ENCODE measurements around the gene SH2B3.
A peak's percentile ranks its signal among the peaks of the same experiment; 100 is the strongest.

SH2B3 gene

GRCh38 chr12:111414711-111415252 is 9.1 kb downstream of the SH2B3 start:
- Histone ChIP-seq H3K36me3 (ENCODE audit: control insufficient read depth, insufficient read depth, low read length) (peaks cover 4% of the 10 kb centered on the region), H3K4me3 (ENCODE audit: low read length) (no peak overlapping the region), H3K9ac (ENCODE audit: low read length) (no peak overlapping the region), H3K4me1 (ENCODE audit: control insufficient read depth, insufficient read depth, low read length) (peaks cover 2% of the 10 kb centered on the region), H3K27me3 (ENCODE audit: control insufficient read depth, insufficient read depth, low read length) (no peaks in the 10 kb centered on the region), H3K27ac (ENCODE audit: low read depth, low read length) (no peak overlapping the region)

- H3K36me3 ChIP-seq (ENCODE audit: control insufficient read depth, insufficient read depth, low read length) = peaks cover 11% of the 10 kb centered on the region
- H3K27me3 ChIP-seq (ENCODE audit: control insufficient read depth, insufficient read depth, low read length) = no peaks in the 10 kb centered on the region
Measured at GRCh38 chr12:111417290-111417689, 11.6 kb downstream of the SH2B3 start.

GRCh38 chr12:111417784-111418593 is 12.3 kb downstream of the SH2B3 start:
- Histone ChIP-seq H3K9ac (ENCODE audit: low read length) (no peak overlapping the region), H3K4me3 (ENCODE audit: low read length) (no peak overlapping the region), H3K4me1 (ENCODE audit: control insufficient read depth, insufficient read depth, low read length) (no peaks in the 10 kb centered on the region), H3K36me3 (ENCODE audit: control insufficient read depth, insufficient read depth, low read length) (peaks cover 11% of the 10 kb centered on the region), H3K27me3 (ENCODE audit: control insufficient read depth, insufficient read depth, low read length) (no peaks in the 10 kb centered on the region), H3K27ac (ENCODE audit: low read depth, low read length) (no peak overlapping the region)

More at GRCh38 chr12:111417290-111417689, 11.6 kb downstream of the SH2B3 start:
- Histone ChIP-seq H3K27ac (ENCODE audit: low read depth, low read length) (no peak overlapping the region), H3K4me3 (ENCODE audit: low read length) (no peak overlapping the region), H3K4me1 (ENCODE audit: control insufficient read depth, insufficient read depth, low read length) (no peaks in the 10 kb centered on the region), H3K9ac (ENCODE audit: low read length) (no peak overlapping the region)

GRCh38 chr12:111418594-111418880 is 12.8 kb downstream of the SH2B3 start:
- H3K36me3 ChIP-seq (ENCODE audit: control insufficient read depth, insufficient read depth, low read length) = peaks cover 11% of the 10 kb centered on the region
- H3K9ac ChIP-seq (ENCODE audit: low read length) = no peak overlapping the region
- no peaks in the 10 kb centered on the region for H3K27me3 ChIP-seq (ENCODE audit: control insufficient read depth, insufficient read depth, low read length)
- no peak overlapping the region for H3K4me3 ChIP-seq (ENCODE audit: low read length)
- no peak overlapping the region for H3K27ac ChIP-seq (ENCODE audit: low read depth, low read length)
- H3K4me1 ChIP-seq (ENCODE audit: control insufficient read depth, insufficient read depth, low read length) = no peaks in the 10 kb centered on the region

GRCh38 chr12:111419784-111420183 is 14.1 kb downstream of the SH2B3 start:
- peaks cover 11% of the 10 kb centered on the region for H3K36me3 ChIP-seq (ENCODE audit: control insufficient read depth, insufficient read depth, low read length)
- no peak overlapping the region for H3K27ac ChIP-seq (ENCODE audit: low read depth, low read length)
- no peak overlapping the region for H3K4me3 ChIP-seq (ENCODE audit: low read length)
- no peak overlapping the region for H3K9ac ChIP-seq (ENCODE audit: low read length)
- H3K4me1 ChIP-seq (ENCODE audit: control insufficient read depth, insufficient read depth, low read length) = no peaks in the 10 kb centered on the region
- H3K27me3 ChIP-seq (ENCODE audit: control insufficient read depth, insufficient read depth, low read length) = no peaks in the 10 kb centered on the region

- Histone ChIP-seq H3K27ac (ENCODE audit: low read depth, low read length) (no peak overlapping the region), H3K4me3 (ENCODE audit: low read length) (no peak overlapping the region), H3K36me3 (ENCODE audit: control insufficient read depth, insufficient read depth, low read length) (peaks cover 11% of the 10 kb centered on the region), H3K9ac (ENCODE audit: low read length) (no peak overlapping the region), H3K27me3 (ENCODE audit: control insufficient read depth, insufficient read depth, low read length) (no peaks in the 10 kb centered on the region), H3K4me1 (ENCODE audit: control insufficient read depth, insufficient read depth, low read length) (no peaks in the 10 kb centered on the region)
Measured at GRCh38 chr12:111420494-111420893, 14.8 kb downstream of the SH2B3 start.

- Histone ChIP-seq H3K27me3 (ENCODE audit: control insufficient read depth, insufficient read depth, low read length) (no peaks in the 10 kb centered on the region), H3K4me3 (ENCODE audit: low read length) (no peak overlapping the region), H3K9ac (ENCODE audit: low read length) (no peak overlapping the region), H3K36me3 (ENCODE audit: control insufficient read depth, insufficient read depth, low read length) (peaks cover 11% of the 10 kb centered on the region), H3K4me1 (ENCODE audit: control insufficient read depth, insufficient read depth, low read length) (no peaks in the 10 kb centered on the region), H3K27ac (ENCODE audit: low read depth, low read length) (no peak overlapping the region)
Measured at GRCh38 chr12:111424189-111424792, 18.6 kb downstream of the SH2B3 start.

- peaks cover 7% of the 10 kb centered on the region for H3K36me3 ChIP-seq (ENCODE audit: control insufficient read depth, insufficient read depth, low read length)
- H3K27me3 ChIP-seq (ENCODE audit: control insufficient read depth, insufficient read depth, low read length) = no peaks in the 10 kb centered on the region
- no peaks in the 10 kb centered on the region for H3K4me1 ChIP-seq (ENCODE audit: control insufficient read depth, insufficient read depth, low read length)
- H3K27ac ChIP-seq (ENCODE audit: low read depth, low read length) = no peak overlapping the region
- no peak overlapping the region for H3K9ac ChIP-seq (ENCODE audit: low read length)
- H3K4me3 ChIP-seq (ENCODE audit: low read length) = no peak overlapping the region
Measured at GRCh38 chr12:111424793-111425251, 19.1 kb downstream of the SH2B3 start.

GRCh38 chr12:111425655-111426054 is 19.9 kb downstream of the SH2B3 start:
- H3K27me3 ChIP-seq (ENCODE audit: control insufficient read depth, insufficient read depth, low read length) = no peaks in the 10 kb centered on the region
- no peaks in the 10 kb centered on the region for H3K4me1 ChIP-seq (ENCODE audit: control insufficient read depth, insufficient read depth, low read length)
- H3K36me3 ChIP-seq (ENCODE audit: control insufficient read depth, insufficient read depth, low read length) = peaks cover 2% of the 10 kb centered on the region
- H3K4me3 ChIP-seq (ENCODE audit: low read length) = no peak overlapping the region
- no peak overlapping the region for H3K9ac ChIP-seq (ENCODE audit: low read length)
- H3K27ac ChIP-seq (ENCODE audit: low read depth, low read length) = no peak overlapping the region

- Histone ChIP-seq H3K4me3 (ENCODE audit: low read length) (no peak overlapping the region), H3K9ac (ENCODE audit: low read length) (no peak overlapping the region), H3K36me3 (ENCODE audit: control insufficient read depth, insufficient read depth, low read length) (no peaks in the 10 kb centered on the region), H3K27me3 (ENCODE audit: control insufficient read depth, insufficient read depth, low read length) (no peaks in the 10 kb centered on the region), H3K27ac (ENCODE audit: low read depth, low read length) (no peak overlapping the region), H3K4me1 (ENCODE audit: control insufficient read depth, insufficient read depth, low read length) (no peaks in the 10 kb centered on the region)
Measured at GRCh38 chr12:111426344-111427185, 20.8 kb downstream of the SH2B3 start.

- no peaks in the 10 kb centered on the region for H3K27me3 ChIP-seq (ENCODE audit: control insufficient read depth, insufficient read depth, low read length)
- no peak overlapping the region for H3K27ac ChIP-seq (ENCODE audit: low read depth, low read length)
- no peak overlapping the region for H3K4me3 ChIP-seq (ENCODE audit: low read length)
- no peaks in the 10 kb centered on the region for H3K4me1 ChIP-seq (ENCODE audit: control insufficient read depth, insufficient read depth, low read length)
- H3K9ac ChIP-seq (ENCODE audit: low read length) = peak overlapping the region; percentile 21
- no peaks in the 10 kb centered on the region for H3K36me3 ChIP-seq (ENCODE audit: control insufficient read depth, insufficient read depth, low read length)
Measured at GRCh38 chr12:111427417-111428074, 21.8 kb downstream of the SH2B3 start.

All from rectal smooth muscle tissue (tissue), 1 donor.